ENCODE data around the gene CCT4.
A peak's percentile ranks its signal among the peaks of the same experiment; 100 is the strongest.
"Not testable (repeated sequence)": the region's sequence is repeated elsewhere in the genome, so short reads cannot be mapped to it uniquely, and the experiment has no call there.

The CCT4 gene

DNA sequence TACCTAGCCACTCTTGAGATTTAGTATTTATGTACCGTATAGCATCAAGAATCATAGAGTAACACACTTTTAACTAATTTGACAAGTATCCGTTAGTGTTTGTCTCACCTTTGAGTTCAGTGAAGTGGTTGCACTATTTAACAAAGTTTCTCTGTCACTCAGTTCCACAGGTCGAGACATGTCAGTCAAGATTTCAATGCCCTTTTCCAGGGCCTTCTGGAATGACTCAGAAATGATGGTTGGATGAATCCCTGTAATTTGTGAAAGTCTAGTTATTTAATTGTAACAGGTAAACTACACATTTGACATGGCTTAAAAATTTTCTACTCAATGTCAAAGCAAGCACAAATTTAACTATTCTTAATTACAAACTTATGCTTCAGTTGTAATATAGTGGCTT lies 9.7 kb downstream of the CCT4 start:
- DNase-seq, result no peak

GRCh38 chr2:61877571-61878245 lies 10.7 kb downstream of the CCT4 start:
- no peak for DNase-seq

DNA sequence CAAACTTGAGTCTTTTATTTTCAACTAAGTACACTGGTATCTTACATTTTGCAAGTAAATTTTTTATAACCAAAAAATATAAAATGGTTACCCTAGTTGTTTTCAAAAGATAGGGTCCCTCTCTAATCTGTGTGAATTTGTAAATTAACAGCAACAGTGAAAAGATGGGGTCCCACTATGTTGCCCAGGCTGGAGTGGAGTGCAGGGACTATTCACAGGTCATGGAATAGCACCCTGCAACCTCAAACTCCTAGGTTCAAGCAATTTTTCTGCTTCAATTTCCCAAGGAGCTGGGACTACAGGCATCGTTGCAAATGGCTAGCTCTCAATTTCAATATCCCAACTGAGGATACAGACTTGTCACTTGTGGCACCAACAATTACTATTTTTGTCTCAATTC lies 12.1 kb downstream of the CCT4 start:
- no peak for DNase-seq

GRCh38 chr2:61866482-61867089 lies 21.9 kb downstream of the CCT4 start:
- not testable (repeated sequence) for DNase-seq

GRCh38 chr2:61862085-61862484 lies 26.4 kb downstream of the CCT4 start:
- DNase-seq, result no peak

GRCh38 chr2:61857224-61857623 lies 31.2 kb downstream of the CCT4 start:
- DNase-seq, result no peak

DNA sequence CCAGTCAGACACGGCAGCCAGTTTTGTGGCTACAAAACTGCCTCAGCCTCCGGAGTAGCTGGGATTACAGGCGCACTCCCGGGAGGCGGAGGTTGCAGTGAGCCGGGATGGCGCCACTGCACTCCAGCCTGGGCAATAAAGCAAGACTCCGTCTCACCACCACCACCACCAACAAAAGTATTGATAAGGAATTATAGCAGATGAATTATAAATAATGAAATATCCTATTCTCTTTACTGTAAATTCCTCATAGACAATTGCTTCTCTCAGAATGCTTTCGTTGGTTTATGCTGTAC lies 33.2 kb downstream of the CCT4 start:
- no peak for DNase-seq

- peak; percentile 86 to 90 for DNase-seq
These were observed 33.7 kb downstream of the CCT4 start for GRCh38 chr2:61854564-61855317.

GRCh38 chr2:61853847-61854563 lies 34.5 kb downstream of the CCT4 start, which contains the start of gene FAM161A:
Gene FAM161A, minus strand, starts transcription at chr2:61854060. Its CDS starts 19 bp downstream, at chr2:61854041.
- peak; percentile 54 to 60 for DNase-seq

DNA sequence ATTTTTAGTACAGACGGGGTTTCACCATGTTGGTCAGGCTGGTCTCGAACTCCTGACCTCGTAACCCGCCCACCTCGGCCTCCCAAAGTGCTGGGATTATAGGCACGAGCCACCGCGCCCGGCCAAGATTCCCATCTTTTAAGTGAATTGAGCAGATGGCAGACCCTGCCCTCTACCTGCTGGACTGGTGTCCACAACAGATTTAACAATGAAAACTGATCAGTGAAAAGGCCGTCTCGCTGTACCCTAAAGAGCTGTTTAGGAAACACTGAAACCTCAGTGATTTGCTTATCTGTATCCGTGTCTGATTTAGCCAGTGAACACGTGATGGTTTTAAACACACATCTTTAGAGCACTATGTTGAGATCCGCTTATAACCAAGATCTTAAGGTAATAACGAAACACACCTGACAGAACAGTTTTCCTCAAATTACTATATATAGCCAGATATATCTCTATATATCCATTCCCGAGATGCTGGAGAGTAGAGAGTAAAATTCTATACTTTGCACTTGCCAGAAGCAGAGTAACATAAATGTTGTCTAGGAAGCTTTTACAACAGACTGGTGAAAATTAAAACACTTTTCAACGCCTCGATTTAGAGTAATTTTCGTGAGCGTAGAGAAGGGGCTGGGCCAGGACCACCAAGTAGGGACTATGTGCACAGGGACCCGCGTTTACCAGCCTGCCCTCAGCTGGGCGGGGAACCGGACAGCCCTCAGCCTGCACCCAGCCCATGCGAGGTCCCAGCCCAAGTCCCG lies 35.2 kb downstream of the CCT4 start:
- no peak for DNase-seq

- DNase-seq, result not testable (repeated sequence)
These were observed 37.2 kb downstream of the CCT4 start for GRCh38 chr2:61851270-61851669.

- no peak for DNase-seq
These were observed 43.1 kb downstream of the CCT4 start for GRCh38 chr2:61845320-61845719.

DNA sequence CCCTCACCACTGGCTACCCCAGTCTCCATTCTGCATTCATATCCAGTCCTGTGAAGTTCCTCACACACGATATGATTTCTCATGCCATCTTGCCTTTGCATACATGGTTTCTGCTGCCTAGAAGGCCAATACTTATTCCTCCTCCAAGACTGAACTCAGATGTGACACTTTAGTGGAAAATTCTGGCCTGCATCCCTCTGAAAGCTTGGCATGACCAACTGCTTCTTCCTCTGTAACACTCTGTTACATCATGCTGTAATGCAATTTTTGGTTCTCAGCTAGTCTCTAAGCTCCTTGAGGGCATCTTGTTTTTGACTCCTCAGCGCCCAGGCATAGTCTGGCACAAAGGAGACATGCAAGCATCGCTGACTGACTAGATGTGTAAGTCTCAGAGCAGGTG lies 47.2 kb downstream of the CCT4 start:
- DNase-seq, result no peak

DNA sequence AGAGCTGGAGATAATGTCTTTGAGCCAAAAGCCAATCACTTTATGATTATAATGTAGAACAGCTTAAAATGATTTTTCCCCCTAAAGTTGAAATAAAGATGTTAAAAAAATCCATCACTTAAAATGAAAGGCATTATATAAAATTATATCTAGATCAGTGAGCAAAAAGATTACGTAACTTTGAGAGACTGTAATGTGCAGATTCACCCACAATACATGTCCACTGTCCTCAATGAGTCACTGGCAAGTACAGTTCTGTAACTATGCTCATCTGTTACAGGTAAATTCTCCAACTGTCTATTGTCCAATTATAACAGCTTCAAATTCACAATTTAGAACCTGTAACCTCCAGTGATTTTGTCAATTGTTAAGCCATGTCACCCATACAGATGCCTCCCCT lies 53.6 kb downstream of the CCT4 start:
- no peak for DNase-seq

DNA sequence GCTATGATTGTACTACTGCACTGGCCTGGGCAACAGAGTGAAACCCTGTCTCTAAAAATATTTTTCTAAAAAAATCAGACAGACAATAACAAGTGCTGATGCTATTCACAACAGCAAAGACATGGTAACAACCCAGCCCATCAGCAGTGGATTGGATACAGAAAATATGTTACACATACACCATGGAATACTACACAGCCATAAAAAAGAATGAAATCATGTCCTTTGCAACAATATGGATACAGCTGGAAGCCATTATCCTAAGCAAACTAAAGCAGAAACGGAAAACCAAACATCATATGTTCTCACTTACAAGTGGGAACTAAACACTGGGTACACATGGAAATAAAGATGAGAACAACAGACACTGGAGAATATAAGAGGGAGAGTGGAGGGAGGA lies 54.5 kb downstream of the CCT4 start:
- DNase-seq, result no peak

GRCh38 chr2:61832183-61832841 lies 56.1 kb downstream of the CCT4 start:
- DNase-seq, result no peak

GRCh38 chr2:61822255-61822654 lies 66.2 kb downstream of the CCT4 start:
- no peak for DNase-seq
